Endodermal cell (in vitro differentiated cells): ENCODE results near the gene FARP1. TPM values are rescaled to one million over a fixed set of nuclear protein-coding genes. Genes with fewer than 3 reads are reported as not detected.

Experiments
- DNase-seq: peaks from one replicate; pipeline ENCODE4 v3.0.0-alpha.2; 2017
- H3K27ac ChIP-seq: 2 replicates; pipeline ENCODE4 v1.5.1; 2013; ENCODE audit warnings: mild to moderate bottlenecking, low read depth, low read length, moderate library complexity
- H3K27me3 ChIP-seq: 2 replicates; pipeline ENCODE4 v1.6.1; 2013; ENCODE audit warnings: mild to moderate bottlenecking, low read length, moderate library complexity; ENCODE audit not compliant: insufficient read depth, control insufficient read depth, poor library complexity, severe bottlenecking
- H3K36me3 ChIP-seq: 2 replicates; pipeline ENCODE4 v1.7.0; 2013; ENCODE audit warnings: mild to moderate bottlenecking, low read length, moderate library complexity; ENCODE audit not compliant: control insufficient read depth, insufficient read depth
- H3K4me1 ChIP-seq: one replicate; pipeline ENCODE4 v1.7.0; 2013; ENCODE audit warnings: low read length; ENCODE audit not compliant: control insufficient read depth, insufficient read depth
- H3K4me3 ChIP-seq: 2 replicates; pipeline ENCODE4 v1.5.1; 2013; ENCODE audit warnings: mild to moderate bottlenecking, low read length, moderate library complexity
- H3K9ac ChIP-seq: 2 replicates; pipeline ENCODE4 v1.6.1; 2013; ENCODE audit warnings: mild to moderate bottlenecking, low read length, moderate library complexity; ENCODE audit not compliant: poor library complexity, severe bottlenecking; ENCODE audit errors: extremely low read depth
- H3K9me3 ChIP-seq: 2 replicates; pipeline ENCODE4 v1.6.1; 2013; ENCODE audit warnings: mild to moderate bottlenecking, low read length, moderate library complexity; ENCODE audit not compliant: control insufficient read depth
- H3K27ac Mint-ChIP-seq: 2 replicates; pipeline ENCODE4 v1.8.0; 2020; ENCODE audit warnings: mixed read lengths
- H3K27me3 Mint-ChIP-seq: 2 replicates; pipeline ENCODE4 v1.8.0; 2021; ENCODE audit warnings: mild to moderate bottlenecking, mixed read lengths; ENCODE audit not compliant: insufficient read depth
- H3K36me3 Mint-ChIP-seq: 2 replicates; pipeline ENCODE4 v1.8.0; 2020; ENCODE audit warnings: low read depth, mixed read lengths
- H3K4me1 Mint-ChIP-seq: 2 replicates; pipeline ENCODE4 v1.8.0; 2020; ENCODE audit warnings: mixed read lengths
- H3K4me3 Mint-ChIP-seq: 2 replicates; pipeline ENCODE4 v1.8.0; 2020; ENCODE audit warnings: mild to moderate bottlenecking, moderate library complexity, mixed read lengths
- H3K9me3 Mint-ChIP-seq: 2 replicates; pipeline ENCODE4 v1.8.0; 2020; ENCODE audit warnings: mild to moderate bottlenecking, mixed read lengths
- WGBS, 2 experiments: methylation state at CpG; one replicate each; pipeline versions ENCODE4 v1.1.5 to v1.1.7; 2013; ENCODE audit warnings: missing lambda C conversion rate in 2 of 2, mixed read lengths in 1 of 2; ENCODE audit not compliant: insufficient coverage in 1 of 2, insufficient read length in 1 of 2; 5-methylcytosine and 5-hydroxymethylcytosine counted together
- total RNA-seq, 2 donors: library from RNA; stranded (reverse); fragmentation: NEBNext Ultra II Directional in 1 of 2; extraction: Animal tissue kit (Norgen Biotek cat#: 25700) in 1 of 2; gene quantifications; 2 replicates in 1 of 2; 3 replicates in 1 of 2; pipeline ENCODE4 v1.2.1, GENCODE V29; 2021
- TF ChIP-seq, protein P1 (sequence below): fragments of 200-600 bp; sonication (generic); conservative IDR thresholded peaks from 2 replicates; pipeline ENCODE4 v1.5.0; 2021; ENCODE audit warnings: antibody characterized with exemption, mild to moderate bottlenecking

The FARP1 gene
- total RNA-seq, 2 donors from 2014 or later, result 237 to 319 TPM

GRCh38 chr13:98215508-98215907 is 72.6 kb downstream of the FARP1 start:
- Mint-ChIP-seq H3K27me3 (no peaks in the 10 kb centered on the region), H3K36me3 (peaks cover 71% of the 10 kb centered on the region), H3K9me3 (peaks cover 11% of the 10 kb centered on the region), H3K4me1 (peaks cover 23% of the 10 kb centered on the region), H3K27ac (no peak overlapping the region), H3K4me3 (no peak overlapping the region)
- Histone ChIP-seq H3K36me3 (peaks cover 89% of the 10 kb centered on the region), H3K4me3 (no peak overlapping the region), H3K9me3 (peaks cover 8% of the 10 kb centered on the region), H3K9ac (no peak overlapping the region), H3K27me3 (no peaks in the 10 kb centered on the region), H3K27ac (no peak overlapping the region), H3K4me1 (no peaks in the 10 kb centered on the region)
- no peak for DNase-seq
- WGBS, 2 experiments, result 94 to 96% methylated on average over 5 to 6 of the region's 6 CpGs
- TF ChIP-seq, protein P1, sequence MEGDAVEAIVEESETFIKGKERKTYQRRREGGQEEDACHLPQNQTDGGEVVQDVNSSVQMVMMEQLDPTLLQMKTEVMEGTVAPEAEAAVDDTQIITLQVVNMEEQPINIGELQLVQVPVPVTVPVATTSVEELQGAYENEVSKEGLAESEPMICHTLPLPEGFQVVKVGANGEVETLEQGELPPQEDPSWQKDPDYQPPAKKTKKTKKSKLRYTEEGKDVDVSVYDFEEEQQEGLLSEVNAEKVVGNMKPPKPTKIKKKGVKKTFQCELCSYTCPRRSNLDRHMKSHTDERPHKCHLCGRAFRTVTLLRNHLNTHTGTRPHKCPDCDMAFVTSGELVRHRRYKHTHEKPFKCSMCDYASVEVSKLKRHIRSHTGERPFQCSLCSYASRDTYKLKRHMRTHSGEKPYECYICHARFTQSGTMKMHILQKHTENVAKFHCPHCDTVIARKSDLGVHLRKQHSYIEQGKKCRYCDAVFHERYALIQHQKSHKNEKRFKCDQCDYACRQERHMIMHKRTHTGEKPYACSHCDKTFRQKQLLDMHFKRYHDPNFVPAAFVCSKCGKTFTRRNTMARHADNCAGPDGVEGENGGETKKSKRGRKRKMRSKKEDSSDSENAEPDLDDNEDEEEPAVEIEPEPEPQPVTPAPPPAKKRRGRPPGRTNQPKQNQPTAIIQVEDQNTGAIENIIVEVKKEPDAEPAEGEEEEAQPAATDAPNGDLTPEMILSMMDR, result no peak

DNA sequence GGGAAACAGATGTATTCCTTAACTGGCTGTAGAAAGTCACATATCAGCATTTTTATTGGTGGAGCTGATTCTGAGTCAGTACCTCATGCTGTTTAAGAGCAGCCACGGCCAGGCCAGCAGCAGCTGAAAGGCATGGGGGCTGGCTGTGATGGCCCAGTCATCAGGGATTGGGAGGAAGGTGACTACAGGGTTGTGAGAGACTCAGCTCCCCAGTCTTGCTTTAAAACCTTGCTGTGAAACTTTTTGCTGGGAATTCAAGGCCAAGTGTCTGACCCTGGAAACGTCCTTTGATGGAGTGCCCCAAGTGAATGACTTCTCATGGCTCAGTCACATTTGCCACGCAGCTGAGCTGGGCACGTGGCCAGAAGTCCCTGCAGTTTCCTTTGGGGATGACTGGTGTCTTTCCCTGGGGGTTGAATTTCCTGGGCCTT is 73.3 kb downstream of the FARP1 start:
- H3K27me3 Mint-ChIP-seq, result no peaks in the 10 kb centered on the region
- H3K36me3 Mint-ChIP-seq, result peaks cover 67% of the 10 kb centered on the region
- peaks cover 90% of the 10 kb centered on the region for H3K36me3 ChIP-seq
- TF ChIP-seq, protein P1, result no peak
- H3K9ac ChIP-seq, result no peak overlapping the region
- H3K4me1 Mint-ChIP-seq, result peaks cover 28% of the 10 kb centered on the region
- peaks cover 5% of the 10 kb centered on the region for H3K9me3 Mint-ChIP-seq
- no peak for DNase-seq
- H3K4me1 ChIP-seq, result no peaks in the 10 kb centered on the region
- H3K27ac ChIP-seq, result no peak overlapping the region
- H3K4me3 ChIP-seq, result no peak overlapping the region
- H3K9me3 ChIP-seq, result peaks cover 2% of the 10 kb centered on the region
- no peak overlapping the region for H3K4me3 Mint-ChIP-seq
- WGBS, 2 experiments, result 93 to 100% methylated on average over 2 to 4 of the region's 4 CpGs
- H3K27ac Mint-ChIP-seq, result peak overlapping the region; percentile 17
- H3K27me3 ChIP-seq, result no peaks in the 10 kb centered on the region

DNA sequence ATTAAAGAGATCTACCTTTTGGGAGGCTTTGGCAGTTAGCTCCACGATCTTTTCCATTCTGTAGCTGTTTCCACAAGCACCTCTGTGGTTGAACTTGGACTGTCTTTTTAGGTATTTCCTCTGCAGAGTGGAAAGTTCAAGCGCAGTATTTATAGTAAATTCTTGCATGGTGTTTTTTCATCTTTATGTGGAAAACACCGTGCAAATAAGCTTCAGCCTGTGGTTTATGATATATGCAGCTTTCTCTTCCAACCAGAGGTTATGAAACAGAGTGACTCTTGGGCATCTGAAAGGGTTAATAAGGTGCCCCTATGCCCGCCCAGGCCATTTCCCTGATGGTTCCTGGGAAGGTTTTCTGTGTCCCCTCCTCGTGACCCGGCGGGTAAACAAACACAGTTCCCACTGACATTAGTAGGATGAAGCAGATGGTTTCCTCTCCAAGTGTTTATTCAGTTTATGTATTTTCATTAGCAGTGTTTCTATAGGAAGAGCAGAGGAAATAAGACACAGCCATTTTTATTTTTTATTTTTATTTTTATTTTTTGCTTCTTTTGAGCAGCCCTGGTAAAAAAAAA is 73.9 kb downstream of the FARP1 start:
- Mint-ChIP-seq H3K27ac (peak overlapping the region; percentile 55), H3K9me3 (no peaks in the 10 kb centered on the region), H3K4me3 (no peak overlapping the region), H3K36me3 (peaks cover 64% of the 10 kb centered on the region), H3K27me3 (no peaks in the 10 kb centered on the region), H3K4me1 (peaks cover 28% of the 10 kb centered on the region)
- Histone ChIP-seq H3K27me3 (no peaks in the 10 kb centered on the region), H3K4me3 (no peak overlapping the region), H3K9me3 (no peaks in the 10 kb centered on the region), H3K36me3 (peaks cover 90% of the 10 kb centered on the region), H3K27ac (no peak overlapping the region), H3K9ac (no peak overlapping the region), H3K4me1 (no peaks in the 10 kb centered on the region)
- no peak for DNase-seq
- TF ChIP-seq, protein P1, result no peak
- WGBS, 2 experiments, result 79 to 86% methylated on average over 4 to 7 of the region's 7 CpGs
